K562 (cell line): ENCODE results near the gene AGPAT2. TPM values are rescaled to one million over a fixed set of nuclear protein-coding genes. Genes with fewer than 3 reads are reported as not detected.

Experiments used
- ATF1 ChIP-seq, 2 experiments: fragments of 450-650 bp in 1 of 2; IDR thresholded peaks; 2 replicates each; pipeline ENCODE4 v1.6.1; 2016; ENCODE audit warnings: missing compliant biosample characterization in 1 of 2, missing genetic modification characterization in 1 of 2
- CHD2 ChIP-seq: IDR thresholded peaks from 2 replicates; pipeline ENCODE4 v1.6.1; 2011; ENCODE audit warnings: low read depth, low read length
- CREM ChIP-seq: IDR thresholded peaks from 2 replicates; pipeline ENCODE4 v1.6.1; 2014; ENCODE audit warnings: antibody characterized with exemption, low read depth
- DNMT1 ChIP-seq: fragments of 450-650 bp; IDR thresholded peaks from 2 replicates; pipeline ENCODE4 v1.6.1; 2016; ENCODE audit warnings: antibody characterized with exemption, mild to moderate bottlenecking
- EGR1 ChIP-seq: fragments of 450-650 bp; conservative IDR thresholded peaks from 2 replicates; pipeline ENCODE4 v1.6.1; 2017; ENCODE audit warnings: mild to moderate bottlenecking
- ELF1 ChIP-seq: fragments of 200-800 bp; sonication (Bioruptor generic); IDR thresholded peaks from 2 replicates; pipeline ENCODE4 v1.6.1; 2016; ENCODE audit warnings: missing genetic modification characterization, missing compliant biosample characterization
- GATAD2B ChIP-seq: fragments of 450-650 bp; IDR thresholded peaks from 2 replicates; pipeline ENCODE4 v1.6.1; 2017; ENCODE audit warnings: mild to moderate bottlenecking, borderline replicate concordance
- HMGN3 ChIP-seq: IDR thresholded peaks from 2 replicates; pipeline ENCODE4 v1.6.1; 2011; ENCODE audit warnings: borderline replicate concordance, low read depth, mild to moderate bottlenecking, mixed read lengths, low read length; ENCODE audit not compliant: insufficient read length; ENCODE audit errors: extremely low read depth
- HNRNPH1 ChIP-seq: fragments of 200-400 bp; formaldehyde crosslinking; optimal IDR thresholded peaks from 2 replicates; pipeline ENCODE3; 2017; ENCODE audit warnings: low read depth, mild to moderate bottlenecking, low read length, moderate library complexity
- MBD2 ChIP-seq: sonication (generic); IDR thresholded peaks from 2 replicates; pipeline ENCODE4 v1.6.1; 2016; ENCODE audit warnings: low read depth, borderline replicate concordance
- MEF2D ChIP-seq: conservative IDR thresholded peaks from 2 replicates; pipeline ENCODE4 v1.6.1; 2016; ENCODE audit warnings: low read depth, missing genetic modification characterization, missing compliant biosample characterization
- MYNN ChIP-seq, 2 experiments: sonication (generic); formaldehyde crosslinking in 1 of 2; IDR thresholded peaks; 2 replicates each; pipeline versions ENCODE4 v1.5.0 to v1.6.1; 2016 to 2020; ENCODE audit warnings: antibody characterized with exemption in 1 of 2, missing genetic modification reagents in 1 of 2
- NCOA4 ChIP-seq: fragments of 450-650 bp; IDR thresholded peaks from 2 replicates; pipeline ENCODE4 v1.6.1; 2018; ENCODE audit warnings: mild to moderate bottlenecking; ENCODE audit not compliant: partially characterized antibody
- NEUROD1 ChIP-seq: fragments of 150-350 bp; IDR thresholded peaks from 2 replicates; pipeline ENCODE4 v1.6.1; 2014; ENCODE audit warnings: borderline replicate concordance, low read length, low read depth; ENCODE audit not compliant: partially characterized antibody
- PML ChIP-seq: IDR thresholded peaks from 2 replicates; pipeline ENCODE4 v1.6.1; 2012; ENCODE audit warnings: low read length, inconsistent platforms
- POLR2AphosphoS2 ChIP-seq: IDR thresholded peaks from 2 replicates; pipeline ENCODE4 v1.6.1; 2012; ENCODE audit warnings: low read length, improper control_type of control experiment
- SMAD1 ChIP-seq: fragments of 150-350 bp; IDR thresholded peaks from 2 replicates; pipeline ENCODE4 v1.6.1; 2014; ENCODE audit warnings: low read length, low read depth; ENCODE audit not compliant: partially characterized antibody
- ZHX1 ChIP-seq: fragments of 150-350 bp; conservative IDR thresholded peaks from 2 replicates; pipeline ENCODE4 v1.6.1; 2014; ENCODE audit warnings: low read length
- ZNF124 ChIP-seq: sonication (generic); formaldehyde crosslinking; IDR thresholded peaks from 2 replicates; pipeline ENCODE4 v1.8.1; 2022; ENCODE audit warnings: missing genetic modification reagents
- polyA plus RNA-seq, 8 experiments: library from polyadenylated mRNA; depleted of rRNA in 4 of 8; stranded (reverse) in 5 of 8; unstranded in 3 of 8; fragments of >200 nt; fragmentation: Nextera tagmentation in 2 of 8; fragmentation: Illumina TruSeq in 1 of 8; extraction: Ambion mirVana in 2 of 8; extraction: Trizol in 1 of 8; gene quantifications; 2 replicates each; pipeline versions ENCODE4 v1.2.1 to v1.2.3, GENCODE V29; 2011 to 2014; ENCODE audit warnings: inconsistent platforms in 1 of 8, missing spikeins in 1 of 8
- total RNA-seq, 7 experiments: library from RNA; depleted of rRNA in 6 of 7; stranded (reverse); fragments of >200 nt in 6 of 7; fragmentation: Illumina TruSeq in 2 of 7; extraction: Trizol in 2 of 7; gene quantifications; 2 replicates each; pipeline versions ENCODE4 v1.2.1 to v1.2.3, GENCODE V29; 2011 to 2021; ENCODE audit warnings: low replicate concordance in 1 of 7
- TF ChIP-seq, protein P1 (sequence below), 2 experiments: fragments of 450-650 bp in 1 of 2; sonication (generic) in 1 of 2; formaldehyde crosslinking in 1 of 2; IDR thresholded peaks in 1 of 2; conservative IDR thresholded peaks in 1 of 2; 2 replicates each; pipeline versions ENCODE4 v1.6.1 to v1.8.1; 2016 to 2023; ENCODE audit warnings: mild to moderate bottlenecking in 2 of 2, moderate library complexity in 2 of 2, inconsistent platforms in 1 of 2, missing genetic modification reagents in 1 of 2
- TF ChIP-seq, protein P2 (sequence below): fragments of 450-650 bp; IDR thresholded peaks from 2 replicates; pipeline ENCODE4 v1.6.1; 2016; ENCODE audit warnings: borderline replicate concordance

AGPAT2 gene
- total and polyA plus RNA-seq, 9 of the 15 experiments (the other 6 are each of a cell fraction or from before 2014, with no cell fraction given) = 0.13 to 54.5 (median 23.9) TPM

DNA sequence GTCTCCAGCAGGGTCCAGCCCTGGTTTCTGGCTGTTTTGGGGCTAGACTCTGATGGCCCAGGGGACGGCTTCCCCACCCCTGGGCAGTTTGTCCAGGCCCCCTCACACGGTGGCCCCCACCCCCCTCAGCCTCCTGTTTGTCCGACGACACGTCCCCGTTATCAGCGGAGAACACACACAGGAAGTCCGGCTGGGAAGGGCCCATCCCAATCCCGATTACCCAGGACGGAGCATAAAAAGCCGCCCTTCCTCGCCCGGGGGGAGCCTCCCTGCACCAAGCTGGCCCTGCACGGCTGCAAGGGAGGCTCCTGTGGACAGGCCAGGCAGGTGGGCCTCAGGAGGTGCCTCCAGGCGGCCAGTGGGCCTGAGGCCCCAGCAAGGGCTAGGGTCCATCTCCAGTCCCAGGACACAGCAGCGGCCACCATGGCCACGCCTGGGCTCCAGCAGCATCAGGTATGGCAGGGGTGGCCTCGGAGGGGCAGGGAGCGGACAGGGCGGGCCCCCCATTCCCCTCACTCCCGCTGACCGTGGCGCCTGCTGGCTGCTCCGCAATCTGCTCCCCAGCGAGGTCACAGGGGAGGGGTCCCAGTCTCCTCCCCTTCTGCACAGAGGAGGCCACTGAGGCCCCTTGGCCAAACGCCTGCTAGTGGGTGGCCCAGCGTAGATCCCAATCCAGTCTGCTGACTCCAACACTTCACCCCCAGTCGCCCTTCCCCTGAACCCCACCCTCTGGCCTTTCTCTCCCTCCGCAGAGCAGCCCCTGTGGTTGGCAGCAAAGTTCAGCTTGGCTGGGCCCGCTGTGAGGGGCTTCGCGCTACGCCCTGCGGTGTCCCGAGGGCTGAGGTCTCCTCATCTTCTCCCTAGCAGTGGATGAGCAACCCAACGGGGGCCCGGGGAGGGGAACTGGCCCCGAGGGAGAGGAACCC, 24.3 kb downstream of the AGPAT2 start, which contains the start of gene EGFL7 (continued):
- TF ChIP-seq ZHX1 = 0 out of 2 replicates have a peak, but pooled peaks have one; percentile 35
- peak; percentile 78 for TF ChIP-seq PML
- TF ChIP-seq ATF1 (CRISPR knock-in tag; IDR thresholded peaks at IDR 0.05) = 0 out of 2 replicates have a peak, but pooled peaks have one; percentile 24
- TF ChIP-seq ATF1 (tag; IDR thresholded peaks at IDR 0.05) = peak; percentile 86
- TF ChIP-seq NCOA4 = no peak
- peak; percentile 74 for TF ChIP-seq NEUROD1
- no peak for TF ChIP-seq HNRNPH1
- TF ChIP-seq CHD2 = no peak; the same call in 1 of the 2 replicates
- TF ChIP-seq ELF1 (tag) = peak; percentile 58; the same call in 1 of the 2 replicates
- TF ChIP-seq MBD2 = peak; percentile 88
- no peak for TF ChIP-seq ZNF124 (CRISPR knock-in tag)
- peak; percentile 88; the same call in 1 of the 2 replicates for TF ChIP-seq POLR2AphosphoS2
- TF ChIP-seq DNMT1 = no peak
- TF ChIP-seq, protein P1, sequence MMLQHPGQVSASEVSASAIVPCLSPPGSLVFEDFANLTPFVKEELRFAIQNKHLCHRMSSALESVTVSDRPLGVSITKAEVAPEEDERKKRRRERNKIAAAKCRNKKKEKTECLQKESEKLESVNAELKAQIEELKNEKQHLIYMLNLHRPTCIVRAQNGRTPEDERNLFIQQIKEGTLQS (IDR thresholded peaks at IDR 0.05) = no peak
- TF ChIP-seq, protein P1 (CRISPR knock-in tag; conservative IDR thresholded peaks at IDR 0.05) = no peak
- TF ChIP-seq MYNN (IDR thresholded peaks at IDR 0.05) = peak; percentile 76
- TF ChIP-seq MYNN (CRISPR knock-in tag; IDR thresholded peaks at IDR 0.05) = no peak
- TF ChIP-seq SMAD1 = peak; percentile 92
- TF ChIP-seq CREM = peak; percentile 85
- peak; percentile 94 for TF ChIP-seq HMGN3
- TF ChIP-seq EGR1 = peak; percentile 36
- TF ChIP-seq, protein P2, sequence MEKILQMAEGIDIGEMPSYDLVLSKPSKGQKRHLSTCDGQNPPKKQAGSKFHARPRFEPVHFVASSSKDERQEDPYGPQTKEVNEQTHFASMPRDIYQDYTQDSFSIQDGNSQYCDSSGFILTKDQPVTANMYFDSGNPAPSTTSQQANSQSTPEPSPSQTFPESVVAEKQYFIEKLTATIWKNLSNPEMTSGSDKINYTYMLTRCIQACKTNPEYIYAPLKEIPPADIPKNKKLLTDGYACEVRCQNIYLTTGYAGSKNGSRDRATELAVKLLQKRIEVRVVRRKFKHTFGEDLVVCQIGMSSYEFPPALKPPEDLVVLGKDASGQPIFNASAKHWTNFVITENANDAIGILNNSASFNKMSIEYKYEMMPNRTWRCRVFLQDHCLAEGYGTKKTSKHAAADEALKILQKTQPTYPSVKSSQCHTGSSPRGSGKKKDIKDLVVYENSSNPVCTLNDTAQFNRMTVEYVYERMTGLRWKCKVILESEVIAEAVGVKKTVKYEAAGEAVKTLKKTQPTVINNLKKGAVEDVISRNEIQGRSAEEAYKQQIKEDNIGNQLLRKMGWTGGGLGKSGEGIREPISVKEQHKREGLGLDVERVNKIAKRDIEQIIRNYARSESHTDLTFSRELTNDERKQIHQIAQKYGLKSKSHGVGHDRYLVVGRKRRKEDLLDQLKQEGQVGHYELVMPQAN = 0 out of 2 replicates have a peak, but pooled peaks have one; percentile 10
- TF ChIP-seq GATAD2B = peak; percentile 68; the same call in 1 of the 2 replicates
- TF ChIP-seq MEF2D (tag) = no peak
